ENCODE measurements around the gene FAM53A.
"Not testable (repeated sequence)": the region's sequence is repeated elsewhere in the genome, so short reads cannot be mapped to it uniquely, and the experiment has no call there.

Gene FAM53A

DNA sequence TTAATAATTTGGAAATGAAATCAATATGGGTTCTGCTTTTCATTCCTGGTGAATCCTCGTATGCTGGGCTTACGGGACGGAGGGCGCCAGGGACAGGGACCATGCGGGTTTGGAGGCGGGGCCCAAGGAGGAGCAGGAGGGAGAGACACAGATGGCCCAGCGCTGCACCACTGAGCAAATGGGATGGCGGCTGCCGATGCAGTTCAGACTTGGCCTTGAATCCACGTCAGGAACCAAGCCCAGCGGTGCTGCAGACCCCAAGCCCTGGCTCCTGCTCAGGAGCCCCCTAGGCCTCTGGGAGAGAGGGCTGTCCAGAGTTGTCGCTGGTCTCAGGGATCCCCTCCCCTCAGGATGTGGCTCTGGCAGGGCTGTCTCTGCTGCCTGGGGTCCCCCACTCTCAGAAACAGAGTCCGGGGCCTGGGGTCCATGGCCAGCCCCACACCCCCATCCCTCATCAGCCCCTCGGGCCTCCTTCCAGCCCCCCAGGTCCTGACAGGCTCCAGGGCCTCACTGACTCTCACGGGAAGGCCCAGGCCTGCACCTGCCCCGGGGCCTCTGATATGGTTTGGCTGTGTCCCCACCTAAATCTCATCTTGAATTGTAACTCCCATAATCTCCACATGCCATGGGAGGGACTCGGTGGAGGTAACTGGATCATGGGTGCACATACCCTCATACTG, 75.2 kb downstream of the FAM53A start:
- H3K4me3 ChIP-seq (ENCODE audit: low read depth, low read length) = no peak overlapping the region
- in situ Hi-C loops (cut with HindIII; ENCODE audit: low sequenced_read_pairs) = no loop called here
- TF ChIP-seq, protein P1, sequence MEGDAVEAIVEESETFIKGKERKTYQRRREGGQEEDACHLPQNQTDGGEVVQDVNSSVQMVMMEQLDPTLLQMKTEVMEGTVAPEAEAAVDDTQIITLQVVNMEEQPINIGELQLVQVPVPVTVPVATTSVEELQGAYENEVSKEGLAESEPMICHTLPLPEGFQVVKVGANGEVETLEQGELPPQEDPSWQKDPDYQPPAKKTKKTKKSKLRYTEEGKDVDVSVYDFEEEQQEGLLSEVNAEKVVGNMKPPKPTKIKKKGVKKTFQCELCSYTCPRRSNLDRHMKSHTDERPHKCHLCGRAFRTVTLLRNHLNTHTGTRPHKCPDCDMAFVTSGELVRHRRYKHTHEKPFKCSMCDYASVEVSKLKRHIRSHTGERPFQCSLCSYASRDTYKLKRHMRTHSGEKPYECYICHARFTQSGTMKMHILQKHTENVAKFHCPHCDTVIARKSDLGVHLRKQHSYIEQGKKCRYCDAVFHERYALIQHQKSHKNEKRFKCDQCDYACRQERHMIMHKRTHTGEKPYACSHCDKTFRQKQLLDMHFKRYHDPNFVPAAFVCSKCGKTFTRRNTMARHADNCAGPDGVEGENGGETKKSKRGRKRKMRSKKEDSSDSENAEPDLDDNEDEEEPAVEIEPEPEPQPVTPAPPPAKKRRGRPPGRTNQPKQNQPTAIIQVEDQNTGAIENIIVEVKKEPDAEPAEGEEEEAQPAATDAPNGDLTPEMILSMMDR (IDR thresholded peaks at IDR 0.05; ENCODE audit: low read depth, low read length, missing control alignments) = no peak
- no peak for DNase-seq (ENCODE audit: low read depth)

DNA sequence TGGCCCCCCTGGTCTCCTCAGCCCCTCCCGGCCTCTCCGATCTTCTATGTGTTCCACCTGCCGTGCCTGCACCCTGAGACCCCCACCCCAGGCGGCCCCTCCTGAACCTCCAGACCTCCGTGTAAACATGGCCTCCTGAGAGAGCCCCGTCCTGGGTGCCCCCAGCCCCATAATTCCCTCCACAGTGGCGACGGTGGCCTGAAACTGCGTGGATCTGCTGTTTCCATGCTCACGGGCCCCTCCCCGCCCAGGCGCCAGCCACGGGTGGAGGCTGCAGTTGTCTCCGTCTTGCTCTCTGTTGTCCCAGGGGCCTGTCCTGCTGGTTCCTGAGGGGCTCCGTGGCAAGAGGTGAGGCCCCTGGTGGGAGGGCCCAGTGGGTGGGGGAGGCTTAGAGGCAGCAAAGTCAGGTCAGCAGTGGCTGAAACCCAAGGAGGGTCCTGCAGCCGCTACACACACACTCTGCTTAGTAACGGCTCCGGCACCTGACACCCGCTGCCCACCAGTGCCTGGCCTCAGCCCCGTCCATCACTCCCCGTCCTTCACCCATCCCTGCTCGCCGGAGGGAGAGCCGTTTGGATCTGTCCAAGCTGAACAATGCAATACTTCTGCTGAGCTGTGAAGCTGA, 75.8 kb downstream of the FAM53A start:
- TF ChIP-seq, protein P1 (IDR thresholded peaks at IDR 0.05; ENCODE audit: low read depth, low read length, missing control alignments) = no peak
- in situ Hi-C loops (cut with HindIII; ENCODE audit: low sequenced_read_pairs) = no loop called here
- no peak overlapping the region for H3K4me3 ChIP-seq (ENCODE audit: low read depth, low read length)
- no peak for DNase-seq (ENCODE audit: low read depth)

DNA sequence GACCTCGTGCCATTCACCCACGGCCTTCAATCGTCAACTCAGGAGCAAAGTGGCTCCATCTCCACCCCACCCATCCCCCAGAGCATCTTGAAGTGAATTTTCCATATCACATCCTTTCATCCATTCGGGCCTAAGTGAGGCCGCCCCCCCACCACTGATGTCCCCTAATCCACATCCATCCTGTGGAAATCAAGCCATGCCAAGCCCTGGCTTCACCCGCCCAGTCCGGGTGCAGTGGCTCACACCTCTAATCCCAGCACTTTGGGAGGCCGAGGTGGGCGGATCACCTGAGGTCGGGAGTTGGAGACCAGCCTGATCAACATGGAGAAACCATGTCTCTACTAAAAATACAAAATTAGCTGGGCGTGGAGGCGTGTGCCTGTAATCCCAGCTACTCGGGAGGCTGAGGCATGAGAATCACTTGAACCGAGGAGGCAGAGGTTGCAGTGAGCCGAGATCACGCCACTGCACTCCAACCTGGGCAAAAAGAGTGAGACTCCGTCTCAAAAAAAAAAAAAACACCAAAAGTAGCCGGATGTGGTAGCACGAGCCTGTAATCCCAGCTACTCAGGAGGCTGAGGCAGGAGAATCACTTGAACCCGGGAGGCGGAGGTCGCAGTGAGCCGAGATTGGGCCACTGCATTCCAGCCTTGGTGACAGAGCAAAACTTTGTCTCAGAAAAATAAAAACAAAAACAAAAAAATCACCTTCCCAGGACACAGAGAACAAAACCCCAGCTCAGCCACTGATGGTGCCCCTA, 76.5 kb downstream of the FAM53A start:
- DNase-seq (ENCODE audit: low read depth); H3K4me3 ChIP-seq (ENCODE audit: low read depth, low read length); in situ Hi-C loops (cut with HindIII; ENCODE audit: low sequenced_read_pairs): not testable (repeated sequence)

DNA sequence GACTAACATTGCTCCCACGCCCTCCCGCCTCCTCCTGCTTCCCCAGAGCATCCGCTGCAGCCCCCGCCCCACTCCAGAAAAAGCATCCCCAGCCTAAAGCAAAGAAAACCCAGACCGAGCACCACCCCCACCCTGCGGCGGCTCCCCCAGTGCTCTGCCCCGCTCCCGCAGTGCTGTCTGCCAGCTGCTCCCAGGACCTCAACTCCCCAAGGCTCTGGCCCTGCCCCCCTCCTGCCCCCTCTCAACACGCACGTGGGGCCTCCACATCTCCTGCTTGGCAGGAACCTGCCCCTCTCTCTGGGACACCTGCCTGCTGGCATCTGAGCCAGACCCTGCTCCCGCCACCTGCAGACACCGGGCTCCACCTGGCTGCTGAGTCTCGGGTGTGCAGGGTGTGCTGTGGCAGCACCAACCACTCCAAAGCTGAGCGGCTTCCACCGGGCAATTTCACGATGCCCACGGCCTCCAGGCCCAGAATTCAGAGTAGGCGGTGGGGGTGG, 79.4 kb downstream of the FAM53A start:
- in situ Hi-C loops (cut with HindIII; ENCODE audit: low sequenced_read_pairs) = no loop called here
- DNase-seq (ENCODE audit: low read depth) = no peak
- no peak overlapping the region for H3K4me3 ChIP-seq (ENCODE audit: low read depth, low read length)
- TF ChIP-seq, protein P1 (IDR thresholded peaks at IDR 0.05; ENCODE audit: low read depth, low read length, missing control alignments) = no peak

DNA sequence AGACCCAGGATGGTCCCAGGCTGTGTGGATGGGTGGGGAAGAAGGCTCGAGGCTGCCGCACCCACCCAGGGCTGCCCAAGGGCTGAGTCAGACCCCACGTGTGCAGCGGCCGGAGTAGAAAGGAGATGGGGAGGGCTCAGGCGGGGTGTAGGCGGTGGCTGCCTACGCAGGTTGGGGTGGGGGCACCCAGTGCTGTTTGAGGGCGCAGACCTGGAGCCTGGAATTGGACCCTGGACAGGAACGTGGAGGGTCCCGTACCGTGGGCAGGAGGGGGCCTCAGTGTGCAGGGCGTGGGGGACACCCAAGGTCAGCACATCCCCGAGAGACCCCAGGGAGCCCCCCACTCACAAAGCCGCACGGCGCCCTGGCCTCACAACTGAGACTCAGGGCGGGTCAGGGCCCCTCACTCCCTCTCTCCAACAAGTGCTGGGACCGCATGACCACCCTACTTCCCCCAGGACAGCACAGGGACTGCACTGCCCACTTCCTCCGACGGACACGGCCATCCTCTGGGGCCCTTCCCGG, 79.9 kb downstream of the FAM53A start:
- H3K4me3 ChIP-seq (ENCODE audit: low read depth, low read length) = no peak overlapping the region
- TF ChIP-seq, protein P1 (IDR thresholded peaks at IDR 0.05; ENCODE audit: low read depth, low read length, missing control alignments) = no peak
- DNase-seq (ENCODE audit: low read depth) = no peak
- in situ Hi-C loops (cut with HindIII; ENCODE audit: low sequenced_read_pairs) = no loop called here

DNA sequence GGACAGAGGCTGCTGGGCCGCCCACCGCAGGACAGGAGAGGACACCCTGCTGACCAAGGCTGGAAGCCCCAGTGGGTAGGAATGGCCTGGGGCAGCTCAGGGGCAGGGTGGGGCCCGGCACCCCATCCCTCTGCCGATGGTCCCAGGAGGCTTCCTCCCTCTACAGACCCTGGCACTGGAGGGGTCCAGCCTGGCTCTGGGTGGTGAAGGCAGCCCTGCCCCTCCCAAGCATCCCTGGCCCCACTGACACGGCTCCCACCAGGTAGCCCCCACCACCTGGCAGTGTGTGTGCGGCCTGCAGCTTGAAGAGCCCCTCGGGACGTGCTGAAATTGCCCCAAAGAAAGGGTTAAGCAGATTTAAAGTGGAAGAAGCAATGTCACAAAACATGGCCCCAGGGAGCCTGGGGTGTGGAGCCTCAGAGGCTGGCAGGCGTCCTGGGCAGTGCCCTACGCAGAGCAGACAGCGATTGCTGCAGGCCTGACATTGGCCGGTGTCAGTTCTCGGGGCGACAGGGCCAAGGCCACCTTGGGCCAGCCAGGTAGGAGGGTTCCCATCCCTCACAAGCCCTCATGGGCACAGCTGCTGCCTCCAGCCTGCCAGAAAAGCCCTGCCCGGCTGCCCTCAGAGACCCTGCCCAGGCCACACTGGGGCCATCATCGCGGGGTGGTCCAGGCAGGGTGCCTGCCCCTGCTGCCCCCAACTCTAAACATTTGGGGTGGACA, 80.5 kb downstream of the FAM53A start:
- H3K4me3 ChIP-seq (ENCODE audit: low read depth, low read length) = no peak overlapping the region
- in situ Hi-C loops (cut with HindIII; ENCODE audit: low sequenced_read_pairs) = no loop called here

More for the DNA sequence above, 80.5 kb downstream of the FAM53A start:
- TF ChIP-seq, protein P1 (IDR thresholded peaks at IDR 0.05; ENCODE audit: low read depth, low read length, missing control alignments) = no peak
- DNase-seq (ENCODE audit: low read depth) = no peak

All from astrocyte of the cerebellum (primary cell).